Body of pancreas (tissue), 4 donors: ENCODE data around the gene CPXM1. TPM values are rescaled to one million over a fixed set of nuclear protein-coding genes. Genes with fewer than 3 reads are reported as not detected.

Experiments used
- ATAC-seq: fragments of 150-250 bp; one replicate; pipeline ENCODE4 v1.9.1; 2016
- DNase-seq, 4 donors: peaks; one replicate each; pipeline ENCODE4 v3.0.0-alpha.2; 2019
- H3K27ac ChIP-seq, 4 donors: fragments of 200-600 bp; sonication (generic); 1 replicate in 3 of 4; 2 replicates in 1 of 4; pipeline versions ENCODE4 v1.5.1 to v1.6.1; 2016 to 2019; ENCODE audit warnings: mild to moderate bottlenecking in 1 of 4, mixed read lengths in 1 of 4, moderate library complexity in 1 of 4
- H3K27me3 ChIP-seq, 2 donors: fragments of 200-600 bp; sonication (generic); one replicate each; pipeline ENCODE4 v1.6.0; 2016; ENCODE audit warnings: mild to moderate bottlenecking in 1 of 2
- H3K36me3 ChIP-seq, 2 donors: fragments of 200-600 bp; sonication (generic); replicated peaks in 1 of 2; 2 replicates each; pipeline ENCODE4 v1.5.1; 2016; ENCODE audit warnings: low read depth in 2 of 2; ENCODE audit not compliant: insufficient read depth in 1 of 2
- H3K4me1 ChIP-seq: fragments of 200-600 bp; sonication (generic); one replicate; pipeline ENCODE4 v1.6.0; 2016
- H3K4me3 ChIP-seq, 2 donors: fragments of 200-600 bp; sonication (generic); 1 replicate in 1 of 2; 2 replicates in 1 of 2; pipeline ENCODE4 v1.5.1; 2016 to 2019
- H3K9me3 ChIP-seq, 3 donors: fragments of 200-600 bp; sonication (generic); 1 replicate in 2 of 3; 2 replicates in 1 of 3; pipeline ENCODE4 v1.5.1; 2016
- POLR2A ChIP-seq, 3 donors: fragments of 450-650 bp; IDR thresholded peaks; one replicate each; pipeline ENCODE4 v1.6.1; 2016; ENCODE audit warnings: antibody characterized with exemption in 3 of 3, mild to moderate bottlenecking in 2 of 3
- WGBS, 2 donors: methylation state at CpG; one replicate each; pipeline ENCODE4 v1.1.5; 2017; 5-methylcytosine and 5-hydroxymethylcytosine counted together
- intact Hi-C: fragments of 100-400 bp; cut with DNase I; formaldehyde crosslinking; loops from one replicate; pipeline ENCODE4 v1.15.1; 2023
- total RNA-seq, 2 donors: library from RNA; depleted of rRNA; stranded (reverse); fragments of >200 nt; gene quantifications; one replicate each; pipeline ENCODE4 v1.1.0, GENCODE V29; 2016
- TF ChIP-seq, protein P1 (sequence below), 7 experiments: fragments of 450-650 bp in 4 of 7; fragments of 200-600 bp in 3 of 7; sonication (generic) in 3 of 7; IDR thresholded peaks; one replicate each; pipeline ENCODE4 v1.5.1; 2016 to 2019; ENCODE audit warnings: antibody characterized with exemption in 7 of 7

The CPXM1 gene
- total RNA-seq = 1 to 10 TPM; 2.3 to 4.9 TPM

- no peak for DNase-seq
- Histone ChIP-seq H3K36me3 (no peaks in the 10 kb centered on the region), H3K27ac (no peak within 1 kb of the TSS), H3K9me3 (no peaks in the 10 kb centered on the region), H3K4me1 (peaks cover 23% of the 10 kb centered on the region), H3K4me3 (no peak within 1 kb of the TSS), H3K27me3 (peaks cover 0 to 9% of the 10 kb centered on the region in 2 donors)
- no peak for TF ChIP-seq POLR2A (IDR thresholded peaks at IDR 0.05)
- TF ChIP-seq, protein P1, sequence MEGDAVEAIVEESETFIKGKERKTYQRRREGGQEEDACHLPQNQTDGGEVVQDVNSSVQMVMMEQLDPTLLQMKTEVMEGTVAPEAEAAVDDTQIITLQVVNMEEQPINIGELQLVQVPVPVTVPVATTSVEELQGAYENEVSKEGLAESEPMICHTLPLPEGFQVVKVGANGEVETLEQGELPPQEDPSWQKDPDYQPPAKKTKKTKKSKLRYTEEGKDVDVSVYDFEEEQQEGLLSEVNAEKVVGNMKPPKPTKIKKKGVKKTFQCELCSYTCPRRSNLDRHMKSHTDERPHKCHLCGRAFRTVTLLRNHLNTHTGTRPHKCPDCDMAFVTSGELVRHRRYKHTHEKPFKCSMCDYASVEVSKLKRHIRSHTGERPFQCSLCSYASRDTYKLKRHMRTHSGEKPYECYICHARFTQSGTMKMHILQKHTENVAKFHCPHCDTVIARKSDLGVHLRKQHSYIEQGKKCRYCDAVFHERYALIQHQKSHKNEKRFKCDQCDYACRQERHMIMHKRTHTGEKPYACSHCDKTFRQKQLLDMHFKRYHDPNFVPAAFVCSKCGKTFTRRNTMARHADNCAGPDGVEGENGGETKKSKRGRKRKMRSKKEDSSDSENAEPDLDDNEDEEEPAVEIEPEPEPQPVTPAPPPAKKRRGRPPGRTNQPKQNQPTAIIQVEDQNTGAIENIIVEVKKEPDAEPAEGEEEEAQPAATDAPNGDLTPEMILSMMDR (IDR thresholded peaks at IDR 0.05) = no peak
- WGBS, 2 donors = 2 to 6% methylated on average over 11 to 42 of the region's 52 CpGs
- ATAC-seq = no peak
- intact Hi-C loops = no loop called here
These were observed at the start of gene CPXM1 for GRCh38 chr20:2800521-2801285. Gene CPXM1, minus strand, starts transcription at chr20:2800627. Its CDS starts 55 bp downstream, at chr20:2800572.

- H3K27ac ChIP-seq = no peak overlapping the region
- no peaks in the 10 kb centered on the region for H3K9me3 ChIP-seq
- intact Hi-C loops = no loop called here
- 87 to 89% methylated on average over 3 to 4 of the region's 4 CpGs for WGBS, 2 donors
- H3K4me1 ChIP-seq = no peaks in the 10 kb centered on the region
- H3K4me3 ChIP-seq = no peak overlapping the region
- DNase-seq (no peak), ATAC-seq (no peak)
- H3K36me3 ChIP-seq = no peaks in the 10 kb centered on the region
- TF ChIP-seq POLR2A (IDR thresholded peaks at IDR 0.05) = no peak
- TF ChIP-seq, protein P1 (IDR thresholded peaks at IDR 0.05) = no peak
- no peaks in the 10 kb centered on the region for H3K27me3 ChIP-seq
These were observed 49.1 kb upstream of the CPXM1 start for GRCh38 chr20:2849529-2849928.

DNA sequence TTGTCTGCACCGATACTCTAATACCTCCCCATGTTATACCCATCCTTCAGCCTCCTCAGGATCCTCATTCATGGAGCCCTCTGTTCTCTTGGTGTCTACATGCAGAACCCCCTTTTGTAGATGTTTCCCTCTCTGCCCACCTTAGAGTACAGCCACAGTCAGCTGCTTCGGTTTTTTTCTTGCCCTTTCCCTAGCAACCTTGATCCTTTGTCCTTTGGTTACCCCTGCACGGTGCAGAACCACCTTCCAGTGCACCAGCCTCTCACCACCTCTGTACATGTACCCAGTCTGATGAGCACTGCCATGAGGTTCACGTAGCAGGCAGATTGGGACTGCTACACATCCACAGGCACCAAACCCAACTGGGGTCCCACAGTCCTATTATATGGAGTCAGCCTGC lies 47.4 kb upstream of the CPXM1 start:
- ATAC-seq = no peak
- intact Hi-C loops = no loop called here

GRCh38 chr20:2846698-2847097 lies 46.3 kb upstream of the CPXM1 start:
- ATAC-seq = no peak
- Histone ChIP-seq H3K4me3 (no peak overlapping the region), H3K27ac (no peak overlapping the region), H3K36me3 (no peaks in the 10 kb centered on the region), H3K4me1 (peaks cover 3% of the 10 kb centered on the region), H3K27me3 (no peaks in the 10 kb centered on the region), H3K9me3 (no peaks in the 10 kb centered on the region)
- intact Hi-C loops = no loop called here
- no peak for DNase-seq
- 84 to 90% methylated on average over 5 of the region's 5 CpGs for WGBS, 2 donors
- no peak for TF ChIP-seq POLR2A (IDR thresholded peaks at IDR 0.05)
- TF ChIP-seq, protein P1 (IDR thresholded peaks at IDR 0.05) = no peak

More for the DNA sequence above, 47.4 kb upstream of the CPXM1 start:
- no peak for DNase-seq
- H3K36me3 ChIP-seq = no peaks in the 10 kb centered on the region
- H3K4me1 ChIP-seq = no peaks in the 10 kb centered on the region
- no peaks in the 10 kb centered on the region for H3K27me3 ChIP-seq
- no peaks in the 10 kb centered on the region for H3K9me3 ChIP-seq
- no peak overlapping the region for H3K4me3 ChIP-seq
- no peak for TF ChIP-seq POLR2A (IDR thresholded peaks at IDR 0.05)
- TF ChIP-seq, protein P1 (IDR thresholded peaks at IDR 0.05) = no peak
- WGBS, 2 donors = 87% methylated on average over 4 of the region's 4 CpGs
- no peak overlapping the region for H3K27ac ChIP-seq

DNA sequence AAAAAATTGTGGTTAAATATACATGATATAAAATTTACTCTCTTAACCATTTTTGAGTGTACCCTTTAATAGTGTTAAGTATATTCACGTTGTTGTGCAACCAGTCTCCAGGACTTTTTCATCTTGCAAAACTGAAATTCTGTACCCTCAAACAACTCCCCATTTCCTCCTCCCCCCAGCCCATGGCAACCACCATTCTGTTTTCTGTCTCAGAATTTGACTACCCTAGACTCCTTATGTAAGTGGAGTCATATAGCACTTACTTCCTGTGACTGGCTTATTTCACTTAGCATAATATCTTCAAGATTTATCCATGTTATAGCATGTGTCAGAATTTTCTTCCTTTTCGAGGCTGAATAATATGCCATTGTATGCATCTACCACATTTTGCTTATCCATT lies 45.2 kb upstream of the CPXM1 start:
- H3K4me3 ChIP-seq = no peak overlapping the region
- intact Hi-C loops = no loop called here
- DNase-seq = no peak
- H3K36me3 ChIP-seq = no peaks in the 10 kb centered on the region
- no peak for ATAC-seq
- no peak overlapping the region for H3K27ac ChIP-seq
- peaks cover 7% of the 10 kb centered on the region for H3K4me1 ChIP-seq
- WGBS, 2 donors = 85% methylated on average over 2 of the region's 2 CpGs
- TF ChIP-seq POLR2A (IDR thresholded peaks at IDR 0.05) = no peak
- TF ChIP-seq, protein P1 (IDR thresholded peaks at IDR 0.05) = no peak
- H3K9me3 ChIP-seq = no peaks in the 10 kb centered on the region
- no peaks in the 10 kb centered on the region for H3K27me3 ChIP-seq
